HL-60 (cell line): ENCODE data around the gene POLG2.

Source experiments
- DNase-seq, 2 experiments: peaks; one replicate each; pipeline ENCODE4 v3.0.0-alpha.2; 2010 to 2020; ENCODE audit warnings: low read depth in 1 of 2, low spot score in 1 of 2
- H3K27ac ChIP-seq: fragments of 250-450 bp; sonication (Bioruptor Pico); replicated peaks from 2 replicates; pipeline ENCODE4 v1.5.1; 2020; ENCODE audit warnings: mild to moderate bottlenecking, moderate library complexity
- H3K27me3 ChIP-seq: fragments of 250-450 bp; sonication (Bioruptor Pico); 2 replicates; pipeline ENCODE4 v1.5.1; 2021; ENCODE audit warnings: mild to moderate bottlenecking, moderate library complexity; ENCODE audit not compliant: insufficient read depth, poor library complexity, severe bottlenecking
- H3K4me3 ChIP-seq: replicated peaks from 2 replicates; pipeline ENCODE4 v1.5.1; 2011; ENCODE audit warnings: mild to moderate bottlenecking, control low read depth, low read length; ENCODE audit not compliant: insufficient read depth
- CTCF ChIP-seq: IDR thresholded peaks from one replicate; pipeline ENCODE4 v1.5.1; 2011; ENCODE audit warnings: low read length, control low read depth, inconsistent platforms; ENCODE audit not compliant: insufficient read depth
- GABPA ChIP-seq: IDR thresholded peaks from 2 replicates; pipeline ENCODE4 v1.6.1; 2012; ENCODE audit warnings: low read depth
- POLR2AphosphoS5 ChIP-seq: IDR thresholded peaks from 2 replicates; pipeline ENCODE4 v1.6.1; 2012; ENCODE audit warnings: low read depth
- REST ChIP-seq: IDR thresholded peaks from 2 replicates; pipeline ENCODE4 v1.6.1; 2012; ENCODE audit warnings: low read depth; ENCODE audit not compliant: insufficient replicate concordance
- SPI1 ChIP-seq: IDR thresholded peaks from 2 replicates; pipeline ENCODE4 v1.6.1; 2012; ENCODE audit warnings: low read depth, mild to moderate bottlenecking, borderline replicate concordance

Gene POLG2

GRCh38 chr17:64443086-64443760 lies 53.6 kb downstream of the POLG2 start:
- Histone ChIP-seq H3K27me3 (no peaks in the 10 kb centered on the region), H3K27ac (peak overlapping the region; percentile 73), H3K4me3 (no peak overlapping the region)
- TF ChIP-seq REST (no peak), GABPA (no peak), CTCF (no peak), SPI1 (no peak), POLR2AphosphoS5 (no peak)
- no peak for DNase-seq

DNA sequence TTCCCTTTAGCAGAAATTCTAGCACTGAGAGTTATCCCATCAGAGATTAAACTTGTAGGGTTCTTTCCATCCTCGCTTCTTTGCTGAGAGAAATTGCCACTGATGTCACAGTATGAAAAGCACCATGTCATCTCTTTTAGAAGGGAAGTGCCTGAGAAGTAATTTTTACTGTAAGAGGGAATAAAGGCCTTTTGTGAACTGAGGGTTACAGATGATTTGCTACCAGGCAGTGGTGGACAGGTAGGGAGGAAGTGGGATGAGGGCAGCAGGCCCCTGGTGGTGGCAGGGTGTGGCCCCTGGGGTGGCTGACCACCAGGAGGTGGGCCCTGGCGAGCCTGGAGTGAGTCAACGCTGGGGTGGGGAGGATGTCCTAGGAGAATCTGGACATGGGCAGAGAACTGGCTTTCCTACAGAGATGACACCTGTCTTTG lies 54.3 kb downstream of the POLG2 start:
- TF ChIP-seq REST (no peak), CTCF (no peak), SPI1 (peak; percentile 80), GABPA (0 out of 2 replicates have a peak, but pooled peaks have one; percentile 4), POLR2AphosphoS5 (no peak)
- H3K4me3 ChIP-seq: no peak overlapping the region
- H3K27ac ChIP-seq: peak overlapping the region; percentile 73
- no peaks in the 10 kb centered on the region for H3K27me3 ChIP-seq
- DNase-seq: no peak

DNA sequence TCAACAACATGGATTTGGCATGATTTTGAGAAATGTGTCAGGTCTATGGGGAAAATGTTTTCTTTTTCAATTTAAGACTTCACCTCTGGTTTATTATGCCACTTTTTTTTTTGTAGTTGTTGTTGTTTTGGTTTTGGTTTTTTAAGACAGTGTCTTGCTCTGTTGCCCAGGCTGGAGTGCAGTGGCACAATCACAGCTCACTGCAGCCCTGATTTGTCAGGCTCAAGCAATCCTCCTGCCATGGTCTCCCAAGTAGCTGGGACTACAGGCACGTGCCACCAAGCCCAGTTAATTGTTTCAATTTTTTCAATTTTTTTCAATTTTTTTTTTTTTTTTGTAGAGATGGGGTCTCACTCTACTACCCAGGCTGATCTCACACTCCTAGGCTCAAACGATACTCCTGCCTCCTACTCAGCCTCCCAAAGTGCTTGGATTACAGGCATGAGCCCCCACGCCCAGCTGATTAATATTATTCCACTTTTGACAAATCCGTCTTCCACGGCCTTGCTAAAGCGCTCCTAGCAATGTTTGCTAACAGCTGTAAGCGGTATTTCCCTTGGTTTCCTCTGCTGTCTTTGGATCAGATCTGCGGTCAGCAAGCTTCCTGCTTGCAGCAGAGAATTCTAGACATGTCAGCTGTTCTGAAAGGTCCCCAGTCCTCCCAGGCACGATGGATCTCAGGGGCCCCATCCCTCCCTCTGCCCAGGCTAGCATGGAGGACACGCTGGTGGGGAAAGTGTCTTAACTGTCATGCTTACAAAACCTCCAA lies 54.9 kb downstream of the POLG2 start:
- Histone ChIP-seq H3K27ac (peak overlapping the region; percentile 73), H3K4me3 (no peak overlapping the region), H3K27me3 (no peaks in the 10 kb centered on the region)
- peak; percentile 86 to 93 for DNase-seq
- no peak for TF ChIP-seq CTCF
- TF ChIP-seq SPI1: no peak
- TF ChIP-seq POLR2AphosphoS5: peak; percentile 77
- TF ChIP-seq REST: no peak
- 0 out of 2 replicates have a peak, but pooled peaks have one; percentile 7 for TF ChIP-seq GABPA
